ENCODE measurements around the gene CNGB1.

GRCh38 chr16:57964157-57964700 lies 6.7 kb downstream of the CNGB1 start:
- TF ChIP-seq CTCF (IDR thresholded peaks at IDR 0.05): no peak
- TF ChIP-seq POLR2A (IDR thresholded peaks at IDR 0.05): no peak
